NT2/D1 (cell line): ENCODE results near the gene OR52W1.

Experiments
- DNase-seq: peaks from one replicate; pipeline ENCODE4 v3.0.0-alpha.2; 2011; ENCODE audit warnings: low read depth, low spot score
- H3K27me3 ChIP-seq: 2 replicates; pipeline ENCODE4 v1.6.0; 2011; ENCODE audit warnings: mild to moderate bottlenecking; ENCODE audit not compliant: insufficient read length, insufficient read depth
- H3K36me3 ChIP-seq: 2 replicates; pipeline ENCODE4 v1.6.1; 2011; ENCODE audit warnings: mild to moderate bottlenecking, low read length, mixed read lengths; ENCODE audit not compliant: insufficient read depth, insufficient read length
- H3K4me1 ChIP-seq: 2 replicates; pipeline ENCODE4 v1.5.1; 2011; ENCODE audit not compliant: insufficient read depth, insufficient read length
- H3K4me3 ChIP-seq: 2 replicates; pipeline ENCODE4 v1.5.1; 2011; ENCODE audit warnings: low read depth; ENCODE audit not compliant: insufficient read length
- H3K9ac ChIP-seq: 2 replicates; pipeline ENCODE4 v1.6.0; 2011; ENCODE audit warnings: low read depth; ENCODE audit not compliant: insufficient read length
- H3K9me3 ChIP-seq: 2 replicates; pipeline ENCODE4 v1.5.1; 2011; ENCODE audit warnings: mild to moderate bottlenecking, low read length; ENCODE audit not compliant: insufficient read depth
- SUZ12 ChIP-seq: IDR thresholded peaks from 2 replicates; pipeline ENCODE4 v1.6.1; 2011; ENCODE audit not compliant: insufficient read length, insufficient read depth; ENCODE audit errors: extremely low read depth
- YY1 ChIP-seq: IDR thresholded peaks from 2 replicates; pipeline ENCODE4 v1.6.1; 2011; ENCODE audit not compliant: insufficient read length, insufficient read depth
- ZNF274 ChIP-seq: IDR thresholded peaks from 2 replicates; pipeline ENCODE4 v1.6.1; 2011; ENCODE audit warnings: mild to moderate bottlenecking, low read depth, low read length

Gene OR52W1, protein sequence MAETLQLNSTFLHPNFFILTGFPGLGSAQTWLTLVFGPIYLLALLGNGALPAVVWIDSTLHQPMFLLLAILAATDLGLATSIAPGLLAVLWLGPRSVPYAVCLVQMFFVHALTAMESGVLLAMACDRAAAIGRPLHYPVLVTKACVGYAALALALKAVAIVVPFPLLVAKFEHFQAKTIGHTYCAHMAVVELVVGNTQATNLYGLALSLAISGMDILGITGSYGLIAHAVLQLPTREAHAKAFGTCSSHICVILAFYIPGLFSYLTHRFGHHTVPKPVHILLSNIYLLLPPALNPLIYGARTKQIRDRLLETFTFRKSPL

DNA sequence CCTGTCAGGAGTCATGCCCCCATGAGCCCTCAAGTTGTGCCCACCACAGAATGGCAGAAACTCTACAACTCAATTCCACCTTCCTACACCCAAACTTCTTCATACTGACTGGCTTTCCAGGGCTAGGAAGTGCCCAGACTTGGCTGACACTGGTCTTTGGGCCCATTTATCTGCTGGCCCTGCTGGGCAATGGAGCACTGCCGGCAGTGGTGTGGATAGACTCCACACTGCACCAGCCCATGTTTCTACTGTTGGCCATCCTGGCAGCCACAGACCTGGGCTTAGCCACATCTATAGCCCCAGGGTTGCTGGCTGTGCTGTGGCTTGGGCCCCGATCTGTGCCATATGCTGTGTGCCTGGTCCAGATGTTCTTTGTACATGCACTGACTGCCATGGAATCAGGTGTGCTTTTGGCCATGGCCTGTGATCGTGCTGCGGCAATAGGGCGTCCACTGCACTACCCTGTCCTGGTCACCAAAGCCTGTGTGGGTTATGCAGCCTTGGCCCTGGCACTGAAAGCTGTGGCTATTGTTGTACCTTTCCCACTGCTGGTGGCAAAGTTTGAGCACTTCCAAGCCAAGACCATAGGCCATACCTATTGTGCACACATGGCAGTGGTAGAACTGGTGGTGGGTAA is at the start of gene OR52W1:
OR52W1 (plus strand) TSS at position 51 of the 637 bp plus-strand sequence; CDS start at position 51, 0 bp downstream.
- DNase-seq: no peak
- H3K36me3 ChIP-seq: no peaks in the 10 kb centered on the region
- no peaks in the 10 kb centered on the region for H3K9me3 ChIP-seq
- no peaks in the 10 kb centered on the region for H3K4me1 ChIP-seq
- H3K4me3 ChIP-seq: no peak within 1 kb of the TSS
- H3K27me3 ChIP-seq: no peaks in the 10 kb centered on the region
- TF ChIP-seq YY1 (no peak), SUZ12 (no peak), ZNF274 (no peak)
- H3K9ac ChIP-seq: no peak within 1 kb of the TSS

DNA sequence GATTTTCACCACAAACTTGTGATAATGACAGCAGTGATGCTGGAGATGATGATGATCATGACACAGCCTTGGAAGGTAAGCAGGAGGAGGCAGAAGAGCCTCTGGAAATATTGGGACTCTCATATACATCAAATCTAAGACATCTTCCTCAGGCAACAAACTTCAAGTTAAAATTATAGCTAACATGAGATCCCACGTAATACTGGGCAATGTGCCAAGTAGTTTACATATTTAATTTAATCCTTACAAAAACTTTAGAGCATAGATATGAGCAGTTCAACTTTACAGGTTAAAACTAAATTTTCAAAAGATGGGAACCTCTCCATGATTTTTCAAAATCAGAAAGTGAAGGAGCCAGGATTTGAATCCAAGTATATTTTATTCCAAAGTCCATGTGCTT is 47.9 kb upstream of the OR52W1 start:
- H3K27me3 ChIP-seq: no peaks in the 10 kb centered on the region
- no peak for DNase-seq
- H3K4me3 ChIP-seq: no peak overlapping the region
- H3K9ac ChIP-seq: no peak overlapping the region
- no peak for TF ChIP-seq SUZ12
- TF ChIP-seq YY1: no peak
- no peak for TF ChIP-seq ZNF274
- H3K4me1 ChIP-seq: no peaks in the 10 kb centered on the region
- no peaks in the 10 kb centered on the region for H3K36me3 ChIP-seq
- H3K9me3 ChIP-seq: no peaks in the 10 kb centered on the region

DNA sequence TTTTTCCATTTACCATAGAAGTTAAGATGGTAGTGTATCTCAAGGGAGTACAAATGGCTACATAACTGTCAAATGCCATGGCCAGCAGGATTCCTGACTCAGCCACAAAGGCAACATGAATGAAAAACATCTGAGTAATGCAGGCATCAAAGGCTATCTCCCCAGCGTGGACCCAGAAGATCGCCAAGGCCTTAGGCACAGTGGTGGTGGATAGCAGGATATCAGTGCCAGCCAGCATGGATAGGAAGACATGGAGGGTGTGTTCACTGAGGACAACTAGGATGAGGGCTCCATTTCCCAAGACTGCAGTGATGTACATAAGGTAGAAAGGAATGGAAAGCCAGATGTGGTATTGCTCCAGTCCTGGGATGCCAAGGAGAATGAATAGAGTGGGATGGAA is 46.9 kb upstream of the OR52W1 start:
- H3K9ac ChIP-seq: no peak overlapping the region
- no peak for DNase-seq
- H3K9me3 ChIP-seq: no peaks in the 10 kb centered on the region
- H3K27me3 ChIP-seq: no peaks in the 10 kb centered on the region
- H3K36me3 ChIP-seq: no peaks in the 10 kb centered on the region
- no peak for TF ChIP-seq SUZ12
- TF ChIP-seq ZNF274: no peak
- TF ChIP-seq YY1: no peak
- no peak overlapping the region for H3K4me3 ChIP-seq
- no peaks in the 10 kb centered on the region for H3K4me1 ChIP-seq

DNA sequence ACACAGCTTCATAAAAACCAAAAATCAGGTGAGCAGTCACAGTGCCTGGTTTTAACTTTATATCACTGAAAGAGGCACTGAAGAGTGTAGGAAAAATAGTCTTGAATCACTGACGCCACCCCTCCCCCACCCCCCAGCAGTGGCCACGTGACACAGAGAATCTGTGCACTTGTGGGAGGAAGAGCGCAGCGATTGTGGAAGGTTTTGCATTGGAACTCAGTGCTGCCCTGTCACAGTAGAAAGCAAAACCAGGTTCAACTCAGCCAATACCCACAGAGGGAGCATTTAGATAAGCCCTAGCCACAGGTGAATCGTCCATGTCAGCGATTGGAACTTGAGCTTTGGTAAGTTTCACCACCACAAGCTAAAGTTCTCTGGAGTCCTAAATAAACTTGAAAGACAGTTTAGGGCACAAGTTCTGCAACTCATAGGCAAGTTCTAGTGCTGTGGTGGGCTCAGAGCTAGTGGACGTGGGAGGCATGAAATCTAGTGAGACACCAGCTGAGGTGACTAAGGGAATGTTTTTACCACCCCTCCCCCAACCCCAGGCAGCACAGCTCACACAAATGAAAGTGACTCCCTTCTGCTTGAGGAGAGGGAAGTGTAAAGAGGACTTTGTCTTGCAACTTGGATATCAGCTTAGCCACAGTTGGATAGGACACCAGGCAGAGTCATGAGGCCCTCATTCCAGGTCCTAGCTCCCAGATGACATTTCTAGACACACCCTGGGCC is 42.2 kb upstream of the OR52W1 start:
- H3K36me3 ChIP-seq: no peaks in the 10 kb centered on the region
- no peak overlapping the region for H3K4me3 ChIP-seq
- TF ChIP-seq ZNF274 (no peak), SUZ12 (no peak), YY1 (no peak)
- H3K4me1 ChIP-seq: no peaks in the 10 kb centered on the region
- H3K9ac ChIP-seq: no peak overlapping the region
- H3K27me3 ChIP-seq: no peaks in the 10 kb centered on the region
- peak; percentile 5 for DNase-seq
- no peaks in the 10 kb centered on the region for H3K9me3 ChIP-seq

DNA sequence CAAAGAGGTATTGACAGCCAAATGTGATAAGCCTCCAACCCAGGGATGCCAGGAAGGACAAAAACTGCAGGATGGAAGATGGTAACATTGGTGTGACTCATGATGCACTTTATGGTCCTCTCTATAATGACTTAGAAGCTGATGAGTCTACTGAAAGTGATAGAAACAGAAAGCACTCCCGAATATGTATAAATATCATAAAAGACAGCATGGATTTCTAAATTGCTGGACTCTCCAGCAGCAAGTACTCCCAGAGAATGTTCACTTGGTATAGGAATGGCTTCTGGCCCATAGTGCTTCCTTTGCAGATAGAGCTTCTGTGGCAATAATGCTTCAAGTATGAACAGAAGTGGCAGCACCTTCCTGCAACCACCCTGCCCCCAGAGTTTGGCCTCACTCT is 28.8 kb upstream of the OR52W1 start, which contains the start of gene OR52B2:
OR52B2 (minus strand) TSS at position 101 of the 400 bp plus-strand sequence; CDS start at position 101, 0 bp downstream.
- no peak within 1 kb of the TSS for H3K9ac ChIP-seq
- H3K4me1 ChIP-seq: no peaks in the 10 kb centered on the region
- no peak within 1 kb of the TSS for H3K4me3 ChIP-seq
- no peak for TF ChIP-seq SUZ12
- H3K27me3 ChIP-seq: no peaks in the 10 kb centered on the region
- DNase-seq: no peak
- H3K9me3 ChIP-seq: no peaks in the 10 kb centered on the region
- no peaks in the 10 kb centered on the region for H3K36me3 ChIP-seq

DNA sequence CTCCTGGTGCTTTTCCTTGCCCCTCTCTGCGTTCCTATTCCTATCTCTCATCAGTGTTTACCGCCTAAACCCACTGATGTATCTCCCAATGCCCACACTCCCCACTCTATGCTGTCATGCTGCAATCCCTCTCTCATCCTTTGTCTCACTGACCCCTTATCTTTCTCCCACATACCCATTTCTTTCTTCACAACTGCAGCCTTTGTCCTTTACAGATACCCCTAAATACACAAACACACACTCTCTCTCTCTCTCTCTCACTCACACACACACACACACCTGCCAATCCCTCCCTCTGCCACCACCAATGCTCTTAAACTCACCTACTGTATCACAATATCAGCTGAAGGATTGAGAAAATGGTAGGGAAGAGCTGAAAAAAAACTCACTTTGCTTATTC is 23.6 kb upstream of the OR52W1 start:
- Histone ChIP-seq H3K4me3 (no peak overlapping the region), H3K9me3 (no peaks in the 10 kb centered on the region), H3K36me3 (no peaks in the 10 kb centered on the region), H3K9ac (no peak overlapping the region), H3K27me3 (no peaks in the 10 kb centered on the region), H3K4me1 (peaks cover 3% of the 10 kb centered on the region)
- DNase-seq: no peak
- TF ChIP-seq ZNF274: no peak
- TF ChIP-seq SUZ12: no peak
- no peak for TF ChIP-seq YY1

DNA sequence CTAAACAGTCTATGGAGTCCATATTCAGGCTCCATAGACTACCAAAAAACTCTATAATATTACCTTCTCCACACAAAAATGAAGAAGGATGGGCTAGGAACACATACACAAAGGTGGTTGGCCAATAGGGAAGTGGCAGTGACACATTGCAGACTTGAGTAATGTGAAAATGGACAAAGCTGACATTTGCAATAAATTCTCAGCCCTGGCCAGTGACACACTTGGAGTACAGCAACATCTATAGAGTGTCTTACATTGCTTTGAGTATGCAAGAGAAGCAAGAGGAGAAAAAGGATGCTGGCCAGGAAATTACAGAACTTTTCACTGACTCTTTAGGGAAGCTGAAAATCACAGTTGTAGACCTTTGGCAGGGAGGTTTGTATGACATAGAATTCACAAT is 7.3 kb upstream of the OR52W1 start:
- no peaks in the 10 kb centered on the region for H3K4me1 ChIP-seq
- DNase-seq: no peak
- TF ChIP-seq SUZ12 (no peak), YY1 (no peak), ZNF274 (no peak)
- H3K9ac ChIP-seq: no peak overlapping the region
- no peaks in the 10 kb centered on the region for H3K36me3 ChIP-seq
- no peaks in the 10 kb centered on the region for H3K9me3 ChIP-seq
- H3K4me3 ChIP-seq: no peak overlapping the region
- no peaks in the 10 kb centered on the region for H3K27me3 ChIP-seq
